WTC11 (cell line): Measurements from ENCODE around the gene ACBD5. TPM values are rescaled to one million over a fixed set of nuclear protein-coding genes. Genes with fewer than 3 reads are reported as not detected.

ENCODE experiments used
- ATAC-seq: fragments of 200-7000 bp; cut with Tn5 transposase; 2 replicates; pipeline ENCODE4 v1.10.0; 2021; ENCODE audit warnings: mild to moderate bottlenecking, moderate library complexity
- CTCF ChIA-PET: fragments of 300-600 bp; sonication (Branson Sonifier 250); formaldehyde crosslinking; loops from one replicate; lab custom pipeline; 2021; ENCODE audit warnings: antibody characterized with exemption; lab: Charles Lee
- POLR2A ChIA-PET: fragments of 350-600 bp; sonication (Branson Sonifier 250); formaldehyde crosslinking; loops from one replicate; lab custom pipeline; 2021; ENCODE audit warnings: antibody characterized with exemption; lab: Charles Lee
- DNase-seq: peaks from one replicate; pipeline ENCODE4 v3.0.0; 2021; ENCODE audit warnings: low spot score
- H3K27ac Mint-ChIP-seq: 2 replicates; pipeline ENCODE4 v1.8.0; 2021; ENCODE audit warnings: mixed read lengths
- H3K27me3 Mint-ChIP-seq: 2 replicates; pipeline ENCODE4 v1.8.0; 2021; ENCODE audit warnings: low read depth, mild to moderate bottlenecking, moderate library complexity, mixed read lengths
- H3K36me3 Mint-ChIP-seq: 2 replicates; pipeline ENCODE4 v1.8.0; 2021; ENCODE audit warnings: mixed read lengths
- H3K4me1 Mint-ChIP-seq: 2 replicates; pipeline ENCODE4 v1.8.0; 2022; ENCODE audit warnings: mixed read lengths
- H3K4me3 Mint-ChIP-seq: 2 replicates; pipeline ENCODE4 v1.8.0; 2021; ENCODE audit warnings: mild to moderate bottlenecking, moderate library complexity, mixed read lengths
- H3K9me3 Mint-ChIP-seq: 2 replicates; pipeline ENCODE4 v1.8.0; 2021; ENCODE audit warnings: mixed read lengths
- AFF4 ChIP-seq: sonication (generic); formaldehyde crosslinking; IDR thresholded peaks from 2 replicates; pipeline ENCODE4 v1.8.1; 2023; ENCODE audit warnings: mild to moderate bottlenecking, missing genetic modification reagents, borderline replicate concordance
- CBFB ChIP-seq: sonication (generic); formaldehyde crosslinking; IDR thresholded peaks from 2 replicates; pipeline ENCODE4 v1.8.1; 2022; ENCODE audit warnings: mild to moderate bottlenecking, low read depth, missing genetic modification reagents
- E2F1 ChIP-seq: sonication (generic); formaldehyde crosslinking; IDR thresholded peaks from 2 replicates; pipeline ENCODE4 v1.8.0; 2022; ENCODE audit warnings: mild to moderate bottlenecking, missing genetic modification reagents
- E2F5 ChIP-seq: sonication (generic); formaldehyde crosslinking; IDR thresholded peaks from 2 replicates; pipeline ENCODE4 v1.8.1; 2022; ENCODE audit warnings: mild to moderate bottlenecking, moderate library complexity, missing genetic modification reagents
- ETV6 ChIP-seq: sonication (generic); formaldehyde crosslinking; IDR thresholded peaks from 2 replicates; pipeline ENCODE4 v1.8.1; 2022; ENCODE audit warnings: mild to moderate bottlenecking, missing genetic modification reagents
- GTF2I ChIP-seq: fragments of 250-450 bp; sonication (Bioruptor Pico); conservative IDR thresholded peaks from 2 replicates; pipeline ENCODE4 v1.4.0; 2021; ENCODE audit warnings: mild to moderate bottlenecking
- HMGA2 ChIP-seq: fragments of 250-450 bp; sonication (Bioruptor Pico); IDR thresholded peaks from 2 replicates; pipeline ENCODE4 v1.4.0; 2021; ENCODE audit warnings: mild to moderate bottlenecking, moderate library complexity
- IRF2 ChIP-seq: sonication (generic); formaldehyde crosslinking; IDR thresholded peaks from 2 replicates; pipeline ENCODE4 v1.8.0; 2022; ENCODE audit warnings: low read depth, missing genetic modification reagents, borderline replicate concordance
- JAZF1 ChIP-seq: fragments of 250-450 bp; sonication (Bioruptor Pico); IDR thresholded peaks from 2 replicates; pipeline ENCODE4 v1.9.0; 2021; ENCODE audit warnings: moderate library complexity, mild to moderate bottlenecking, inconsistent platforms
- KAT7 ChIP-seq: sonication (generic); formaldehyde crosslinking; IDR thresholded peaks from 2 replicates; pipeline ENCODE4 v1.8.1; 2023; ENCODE audit warnings: missing genetic modification reagents, mild to moderate bottlenecking, borderline replicate concordance
- NFATC4 ChIP-seq: fragments of 250-450 bp; sonication (Bioruptor Pico); IDR thresholded peaks from 2 replicates; pipeline ENCODE4 v1.9.0; 2021; ENCODE audit warnings: mild to moderate bottlenecking
- NR1H2 ChIP-seq: sonication (generic); formaldehyde crosslinking; IDR thresholded peaks from 2 replicates; pipeline ENCODE4 v1.9.0; 2021; ENCODE audit warnings: mild to moderate bottlenecking, moderate library complexity, missing genetic modification reagents
- NR2C2 ChIP-seq: sonication (generic); formaldehyde crosslinking; IDR thresholded peaks from 2 replicates; pipeline ENCODE4 v1.8.0; 2022; ENCODE audit warnings: mild to moderate bottlenecking, missing genetic modification reagents
- PRRX2 ChIP-seq: fragments of 250-450 bp; sonication (Bioruptor Pico); IDR thresholded peaks from 2 replicates; pipeline ENCODE4 v1.8.0; 2021; ENCODE audit warnings: mild to moderate bottlenecking
- TP53 ChIP-seq: sonication (generic); formaldehyde crosslinking; IDR thresholded peaks from 2 replicates; pipeline ENCODE4 v1.8.1; 2023; ENCODE audit warnings: mild to moderate bottlenecking, missing genetic modification reagents
- ZBTB43 ChIP-seq: sonication (generic); formaldehyde crosslinking; IDR thresholded peaks from 2 replicates; pipeline ENCODE4 v1.8.1; 2023; ENCODE audit warnings: mild to moderate bottlenecking, missing genetic modification reagents
- ZNF219 ChIP-seq: sonication (generic); formaldehyde crosslinking; IDR thresholded peaks from 2 replicates; pipeline ENCODE4 v1.8.0; 2023; ENCODE audit warnings: missing genetic modification reagents, mild to moderate bottlenecking, borderline replicate concordance
- ZNF232 ChIP-seq: sonication (generic); formaldehyde crosslinking; IDR thresholded peaks from 2 replicates; pipeline ENCODE4 v1.8.0; 2022; ENCODE audit warnings: mild to moderate bottlenecking, missing genetic modification reagents
- ZNF317 ChIP-seq: sonication (generic); formaldehyde crosslinking; IDR thresholded peaks from 2 replicates; pipeline ENCODE4 v1.8.1; 2023; ENCODE audit warnings: low read depth, mild to moderate bottlenecking, moderate library complexity, missing genetic modification reagents, borderline replicate concordance
- ZNF396 ChIP-seq: fragments of 250-450 bp; sonication (Bioruptor Pico); IDR thresholded peaks from 2 replicates; pipeline ENCODE4 v1.8.0; 2021; ENCODE audit warnings: mild to moderate bottlenecking, moderate library complexity, borderline replicate concordance
- ZNF416 ChIP-seq: fragments of 250-450 bp; sonication (Bioruptor Pico); IDR thresholded peaks from 2 replicates; pipeline ENCODE4 v1.9.0; 2021; ENCODE audit warnings: mild to moderate bottlenecking, inconsistent platforms
- total RNA-seq: library from RNA; stranded (reverse); gene quantifications from 3 replicates; pipeline ENCODE4 v1.2.3, GENCODE V29; 2021
- TF ChIP-seq, protein P1 (sequence below): sonication (generic); formaldehyde crosslinking; IDR thresholded peaks from 2 replicates; pipeline ENCODE4 v1.8.0; 2022; ENCODE audit warnings: mild to moderate bottlenecking, missing genetic modification reagents
- TF ChIP-seq, protein P2 (sequence below): fragments of 200-600 bp; IDR thresholded peaks from 2 replicates; pipeline ENCODE4 v1.8.0; 2022; ENCODE audit warnings: antibody characterized with exemption
- TF ChIP-seq, protein P3 (sequence below): sonication (generic); formaldehyde crosslinking; IDR thresholded peaks from 2 replicates; pipeline ENCODE4 v1.8.0; 2023; ENCODE audit warnings: missing genetic modification reagents

Gene ACBD5
- total RNA-seq, 1 experiment from 2014 or later = 18.1 TPM

GRCh38 chr10:27152687-27153086 lies 87.9 kb downstream of the ACBD5 start:
- ATAC-seq = no peak
- H3K36me3 Mint-ChIP-seq = peaks cover 31% of the 10 kb centered on the region
- ChIA-PET POLR2A (no interaction called here), CTCF (no interaction called here)
- no peaks in the 10 kb centered on the region for H3K27me3 Mint-ChIP-seq
- peak overlapping the region; percentile 100 for H3K4me3 Mint-ChIP-seq
- no peaks in the 10 kb centered on the region for H3K9me3 Mint-ChIP-seq
- DNase-seq = no peak
- peak overlapping the region; percentile 44 for H3K27ac Mint-ChIP-seq
- TF ChIP-seq ZNF232 (CRISPR knock-in tag) (no peak), NFATC4 (CRISPR knock-in tag) (no peak), TP53 (CRISPR knock-in tag) (no peak), E2F5 (no peak), JAZF1 (CRISPR knock-in tag) (no peak), CBFB (CRISPR knock-in tag) (no peak), E2F1 (no peak), KAT7 (CRISPR knock-in tag) (no peak), ZNF317 (no peak), NR2C2 (no peak), NR1H2 (CRISPR knock-in tag) (no peak), ZNF416 (no peak)
- TF ChIP-seq, protein P1, sequence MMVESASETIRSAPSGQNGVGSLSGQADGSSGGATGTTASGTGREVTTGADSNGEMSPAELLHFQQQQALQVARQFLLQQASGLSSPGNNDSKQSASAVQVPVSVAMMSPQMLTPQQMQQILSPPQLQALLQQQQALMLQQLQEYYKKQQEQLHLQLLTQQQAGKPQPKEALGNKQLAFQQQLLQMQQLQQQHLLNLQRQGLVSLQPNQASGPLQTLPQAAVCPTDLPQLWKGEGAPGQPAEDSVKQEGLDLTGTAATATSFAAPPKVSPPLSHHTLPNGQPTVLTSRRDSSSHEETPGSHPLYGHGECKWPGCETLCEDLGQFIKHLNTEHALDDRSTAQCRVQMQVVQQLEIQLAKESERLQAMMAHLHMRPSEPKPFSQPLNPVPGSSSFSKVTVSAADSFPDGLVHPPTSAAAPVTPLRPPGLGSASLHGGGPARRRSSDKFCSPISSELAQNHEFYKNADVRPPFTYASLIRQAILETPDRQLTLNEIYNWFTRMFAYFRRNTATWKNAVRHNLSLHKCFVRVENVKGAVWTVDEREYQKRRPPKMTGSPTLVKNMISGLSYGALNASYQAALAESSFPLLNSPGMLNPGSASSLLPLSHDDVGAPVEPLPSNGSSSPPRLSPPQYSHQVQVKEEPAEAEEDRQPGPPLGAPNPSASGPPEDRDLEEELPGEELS = no peak
- TF ChIP-seq, protein P2, sequence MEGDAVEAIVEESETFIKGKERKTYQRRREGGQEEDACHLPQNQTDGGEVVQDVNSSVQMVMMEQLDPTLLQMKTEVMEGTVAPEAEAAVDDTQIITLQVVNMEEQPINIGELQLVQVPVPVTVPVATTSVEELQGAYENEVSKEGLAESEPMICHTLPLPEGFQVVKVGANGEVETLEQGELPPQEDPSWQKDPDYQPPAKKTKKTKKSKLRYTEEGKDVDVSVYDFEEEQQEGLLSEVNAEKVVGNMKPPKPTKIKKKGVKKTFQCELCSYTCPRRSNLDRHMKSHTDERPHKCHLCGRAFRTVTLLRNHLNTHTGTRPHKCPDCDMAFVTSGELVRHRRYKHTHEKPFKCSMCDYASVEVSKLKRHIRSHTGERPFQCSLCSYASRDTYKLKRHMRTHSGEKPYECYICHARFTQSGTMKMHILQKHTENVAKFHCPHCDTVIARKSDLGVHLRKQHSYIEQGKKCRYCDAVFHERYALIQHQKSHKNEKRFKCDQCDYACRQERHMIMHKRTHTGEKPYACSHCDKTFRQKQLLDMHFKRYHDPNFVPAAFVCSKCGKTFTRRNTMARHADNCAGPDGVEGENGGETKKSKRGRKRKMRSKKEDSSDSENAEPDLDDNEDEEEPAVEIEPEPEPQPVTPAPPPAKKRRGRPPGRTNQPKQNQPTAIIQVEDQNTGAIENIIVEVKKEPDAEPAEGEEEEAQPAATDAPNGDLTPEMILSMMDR = no peak
- H3K4me1 Mint-ChIP-seq = peaks cover 21% of the 10 kb centered on the region

DNA sequence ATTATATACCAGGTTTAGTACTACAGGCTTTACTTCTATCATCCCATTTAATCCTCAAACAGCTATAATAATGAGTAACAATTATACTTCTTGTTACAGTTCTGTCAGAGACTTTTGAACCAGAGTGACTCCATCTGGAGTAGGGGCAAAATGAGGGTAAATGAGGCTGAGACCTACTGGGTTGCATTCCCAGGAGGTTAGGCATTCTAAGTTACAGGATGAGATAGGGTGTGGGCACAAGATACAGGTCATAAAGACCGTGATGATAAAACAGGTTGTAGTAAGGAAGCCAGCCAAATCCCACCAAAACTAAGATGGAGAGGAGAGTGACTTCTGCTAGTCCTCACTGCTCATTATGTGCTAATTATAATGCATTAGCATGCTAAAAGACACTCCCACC lies 90.3 kb downstream of the ACBD5 start:
- Mint-ChIP-seq H3K4me1 (peaks cover 16% of the 10 kb centered on the region), H3K9me3 (no peaks in the 10 kb centered on the region), H3K27me3 (no peaks in the 10 kb centered on the region), H3K36me3 (peaks cover 49% of the 10 kb centered on the region), H3K27ac (peak overlapping the region; percentile 77; the same call in 1 of the 2 replicates), H3K4me3 (no peak overlapping the region)
- TF ChIP-seq IRF2 (CRISPR knock-in tag) = no peak
- TF ChIP-seq PRRX2 = no peak
- no peak for TF ChIP-seq TP53 (CRISPR knock-in tag)
- no peak for TF ChIP-seq CBFB (CRISPR knock-in tag)
- no peak for TF ChIP-seq GTF2I (CRISPR knock-in tag)
- TF ChIP-seq, protein P3, sequence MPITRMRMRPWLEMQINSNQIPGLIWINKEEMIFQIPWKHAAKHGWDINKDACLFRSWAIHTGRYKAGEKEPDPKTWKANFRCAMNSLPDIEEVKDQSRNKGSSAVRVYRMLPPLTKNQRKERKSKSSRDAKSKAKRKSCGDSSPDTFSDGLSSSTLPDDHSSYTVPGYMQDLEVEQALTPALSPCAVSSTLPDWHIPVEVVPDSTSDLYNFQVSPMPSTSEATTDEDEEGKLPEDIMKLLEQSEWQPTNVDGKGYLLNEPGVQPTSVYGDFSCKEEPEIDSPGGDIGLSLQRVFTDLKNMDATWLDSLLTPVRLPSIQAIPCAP (CRISPR knock-in tag) = no peak
- TF ChIP-seq ETV6 (CRISPR knock-in tag) = no peak
- TF ChIP-seq ZNF219 (CRISPR knock-in tag) = no peak
- no peak for TF ChIP-seq HMGA2 (CRISPR knock-in tag)
- TF ChIP-seq ZNF396 (CRISPR knock-in tag) = no peak
- no peak for TF ChIP-seq AFF4
- no peak for TF ChIP-seq ZBTB43 (CRISPR knock-in tag)
- POLR2A ChIA-PET = interaction anchor here (0.6 kb wide), 1 partner anchor 45 kb away, joined by 8 read pairs; no protein-coding TSS in a partner anchor
- DNase-seq = no peak
- ATAC-seq = no peak
- CTCF ChIA-PET = no interaction called here
